DMS 273 (cell line): Measurements from ENCODE around the gene KRTAP2-3.

Experiments
- DNase-seq: peaks from one replicate; lab custom pipeline; 2025; ENCODE audit not compliant: unreplicated experiment; lab: John Stamatoyannopoulos, UW

KRTAP2-3 gene

GRCh38 chr17:41037853-41038350 lies 22.0 kb downstream of the KRTAP2-3 start:
- no peak for DNase-seq

GRCh38 chr17:41034346-41034935 lies 25.5 kb downstream of the KRTAP2-3 start, which contains the start of gene KRTAP1-3:
Gene KRTAP1-3, minus strand, starts transcription at chr17:41034874. Its CDS starts 53 bp downstream, at chr17:41034821.
- DNase-seq = peak; percentile 82

GRCh38 chr17:41029633-41030245 lies 30.2 kb downstream of the KRTAP2-3 start, which contains the start of gene KRTAP1-4:
Gene KRTAP1-4, minus strand, starts transcription at chr17:41030195. Its CDS starts 117 bp downstream, at chr17:41030078.
- DNase-seq = peak; percentile 3

GRCh38 chr17:41026715-41027471 lies 33.0 kb downstream of the KRTAP2-3 start, which contains the start of gene KRTAP1-5:
Gene KRTAP1-5, minus strand, starts transcription at chr17:41027208. Its CDS starts 53 bp downstream, at chr17:41027155.
- peak; percentile 62 for DNase-seq

GRCh38 chr17:41024697-41025096 lies 35.2 kb downstream of the KRTAP2-3 start:
- no peak for DNase-seq

GRCh38 chr17:41020336-41020735 lies 39.6 kb downstream of the KRTAP2-3 start:
- no peak for DNase-seq

- DNase-seq = no peak
These were observed 40.5 kb downstream of the KRTAP2-3 start for GRCh38 chr17:41019415-41019814.

- no peak for DNase-seq
These were observed 41.4 kb downstream of the KRTAP2-3 start for GRCh38 chr17:41018541-41018940.

GRCh38 chr17:41016578-41017215 lies 43.2 kb downstream of the KRTAP2-3 start:
- DNase-seq = no peak

GRCh38 chr17:41015454-41015853 lies 44.5 kb downstream of the KRTAP2-3 start:
- DNase-seq = no peak

GRCh38 chr17:41013606-41014005 lies 46.3 kb downstream of the KRTAP2-3 start:
- peak; percentile 35 for DNase-seq

GRCh38 chr17:41013181-41013580 lies 46.7 kb downstream of the KRTAP2-3 start:
- no peak for DNase-seq

GRCh38 chr17:41012326-41013120 lies 47.4 kb downstream of the KRTAP2-3 start:
- no peak for DNase-seq

GRCh38 chr17:41010441-41010840 lies 49.5 kb downstream of the KRTAP2-3 start:
- DNase-seq = no peak

- DNase-seq = no peak
These were observed 50.0 kb downstream of the KRTAP2-3 start for GRCh38 chr17:41009936-41010335.

- DNase-seq = no peak
These were observed 50.6 kb downstream of the KRTAP2-3 start for GRCh38 chr17:41009301-41009760.
